HEK293 (cell line): ENCODE results near the gene SPATA2.

Experiments
- CTCF ChIA-PET: fragments of 350-600 bp; formaldehyde crosslinking; extraction: SDS; loops from one replicate; lab custom pipeline; 2021; ENCODE audit warnings: antibody characterized with exemption; lab: Yijun Ruan, JAX
- POLR2A ChIA-PET: fragments of 300-600 bp; formaldehyde crosslinking; extraction: SDS; loops from one replicate; lab custom pipeline; 2020; ENCODE audit warnings: antibody characterized with exemption, inconsistent platforms; lab: Yijun Ruan, JAX
- H3K27ac ChIP-seq: fragments of 200-500 bp; sonication (Bioruptor generic); 2 replicates; pipeline ENCODE4 v1.5.1; 2014; ENCODE audit warnings: low read depth, low read length, control low read depth, inconsistent platforms; ENCODE audit errors: extremely low read depth
- H3K36me3 ChIP-seq, 2 experiments: fragments of 200-500 bp in 1 of 2; sonication (Bioruptor generic) in 1 of 2; 1 replicate in 1 of 2; 2 replicates in 1 of 2; pipeline ENCODE4 v1.5.1; 2014 to 2017; ENCODE audit warnings: inconsistent platforms in 2 of 2, low read length in 2 of 2; ENCODE audit not compliant: control insufficient read depth in 2 of 2, insufficient read depth in 1 of 2
- H3K4me1 ChIP-seq: fragments of 200-500 bp; sonication (Bioruptor generic); 2 replicates; pipeline ENCODE4 v1.5.1; 2014; ENCODE audit warnings: mild to moderate bottlenecking, low read length, inconsistent platforms; ENCODE audit not compliant: control insufficient read depth, insufficient read depth
- H3K4me3 ChIP-seq: 2 replicates; pipeline ENCODE4 v1.5.1; 2011; ENCODE audit warnings: low read depth, mild to moderate bottlenecking, control low read depth, low read length, moderate library complexity
- H3K9me3 ChIP-seq: fragments of 200-500 bp; sonication (Bioruptor generic); 2 replicates; pipeline ENCODE4 v1.5.1; 2014; ENCODE audit warnings: low read depth, low read length, inconsistent platforms; ENCODE audit not compliant: control insufficient read depth, insufficient read depth
- ELK4 ChIP-seq: IDR thresholded peaks from 2 replicates; pipeline ENCODE4 v1.6.1; 2011; ENCODE audit warnings: mild to moderate bottlenecking, low read depth, low read length, borderline replicate concordance
- GLIS1 ChIP-seq: fragments of 450-650 bp; formaldehyde crosslinking; IDR thresholded peaks from 2 replicates; pipeline ENCODE4 v1.5.1; 2016; ENCODE audit warnings: missing biosample characterization, missing genetic modification characterization
- SALL2 ChIP-seq: fragments of 450-650 bp; formaldehyde crosslinking; IDR thresholded peaks from 2 replicates; pipeline ENCODE4 v1.5.0; 2017; ENCODE audit warnings: missing biosample characterization, mild to moderate bottlenecking, missing genetic modification characterization, borderline replicate concordance
- SETDB1 ChIP-seq: IDR thresholded peaks from one replicate; pipeline ENCODE4 v1.6.1; 2017; ENCODE audit warnings: mild to moderate bottlenecking, low read length, moderate library complexity, mixed read lengths; ENCODE audit not compliant: insufficient read length
- TSHZ1 ChIP-seq: fragments of 450-650 bp; formaldehyde crosslinking; IDR thresholded peaks from 2 replicates; pipeline ENCODE4 v1.5.1; 2016; ENCODE audit warnings: missing biosample characterization, missing genetic modification characterization, borderline replicate concordance
- ZNF18 ChIP-seq: fragments of 450-650 bp; formaldehyde crosslinking; IDR thresholded peaks from 2 replicates; pipeline ENCODE4 v1.5.1; 2016; ENCODE audit warnings: missing biosample characterization, missing genetic modification characterization
- ZNF302 ChIP-seq: fragments of 450-650 bp; formaldehyde crosslinking; IDR thresholded peaks from 2 replicates; pipeline ENCODE4 v1.5.1; 2016; ENCODE audit warnings: missing biosample characterization, missing genetic modification characterization, low read depth
- ZNF366 ChIP-seq: fragments of 450-650 bp; formaldehyde crosslinking; conservative IDR thresholded peaks from 2 replicates; pipeline ENCODE4 v1.5.1; 2016; ENCODE audit warnings: missing biosample characterization, missing genetic modification characterization
- ZNF398 ChIP-seq: fragments of 450-650 bp; formaldehyde crosslinking; IDR thresholded peaks from 2 replicates; pipeline ENCODE4 v1.5.1; 2017; ENCODE audit warnings: missing biosample characterization, missing genetic modification characterization
- ZNF423 ChIP-seq: fragments of 450-650 bp; formaldehyde crosslinking; IDR thresholded peaks from 2 replicates; pipeline ENCODE4 v1.5.1; 2016; ENCODE audit warnings: missing biosample characterization, missing genetic modification characterization
- ZNF571 ChIP-seq: fragments of 450-650 bp; formaldehyde crosslinking; IDR thresholded peaks from 2 replicates; pipeline ENCODE4 v1.5.0; 2017; ENCODE audit warnings: missing biosample characterization, missing genetic modification characterization
- ZNF664 ChIP-seq: fragments of 450-650 bp; formaldehyde crosslinking; IDR thresholded peaks from 2 replicates; pipeline ENCODE4 v1.5.1; 2016; ENCODE audit warnings: missing biosample characterization, missing genetic modification characterization
- ZNF692 ChIP-seq: fragments of 450-650 bp; formaldehyde crosslinking; IDR thresholded peaks from 2 replicates; pipeline ENCODE4 v1.5.1; 2016; ENCODE audit warnings: missing biosample characterization, missing genetic modification characterization
- ZNF76 ChIP-seq: fragments of 450-650 bp; formaldehyde crosslinking; IDR thresholded peaks from 2 replicates; pipeline ENCODE4; 2016; ENCODE audit warnings: low read depth, missing biosample characterization, missing genetic modification characterization, borderline replicate concordance
- ZNF837 ChIP-seq: fragments of 450-650 bp; formaldehyde crosslinking; IDR thresholded peaks from 2 replicates; pipeline ENCODE4 v1.5.1; 2016; ENCODE audit warnings: missing biosample characterization, missing genetic modification characterization

Gene SPATA2

GRCh38 chr20:49955167-49955566 lies 39.8 kb upstream of the SPATA2 start:
- CTCF ChIA-PET: interaction anchor here (0.7 kb wide), 1 partner anchor 10 kb away, joined by 3 read pairs; no protein-coding TSS in a partner anchor
- H3K27ac ChIP-seq: no peak overlapping the region
- H3K36me3 ChIP-seq: peaks cover 20 to 70% of the 10 kb centered on the region in 2 experiments; a peak in 2 of 3 replicates
- TF ChIP-seq ZNF366 (no peak), ZNF692 (tag by site-specific recombination) (no peak), SALL2 (tag by site-specific recombination) (no peak), ZNF571 (tag by site-specific recombination) (no peak)
- no peaks in the 10 kb centered on the region for H3K4me1 ChIP-seq
- no peak overlapping the region for H3K4me3 ChIP-seq
- no peaks in the 10 kb centered on the region for H3K9me3 ChIP-seq
- POLR2A ChIA-PET: no interaction called here

GRCh38 chr20:49951151-49951550 lies 35.8 kb upstream of the SPATA2 start:
- peaks cover 34 to 92% of the 10 kb centered on the region in 2 experiments; a peak in 2 of 3 replicates for H3K36me3 ChIP-seq
- no peak overlapping the region for H3K27ac ChIP-seq
- POLR2A ChIA-PET: interaction anchor here (0.7 to 1.7 kb wide), 3 partner anchors 9 to 243 kb away, joined by 3 read pairs; partner anchors contain the start of gene PEDS1

GRCh38 chr20:49948809-49949507 lies 33.6 kb upstream of the SPATA2 start:
- Histone ChIP-seq H3K9me3 (no peaks in the 10 kb centered on the region), H3K4me1 (no peaks in the 10 kb centered on the region), H3K4me3 (no peak overlapping the region)
- CTCF ChIA-PET: no interaction called here
- TF ChIP-seq GLIS1 (tag by site-specific recombination): peak; percentile 46; the same call in 1 of the 2 replicates
- no peak for TF ChIP-seq ZNF302 (tag by site-specific recombination)
- TF ChIP-seq, all 188 proteins: peak for 1
- peaks cover 35 to 95% of the 10 kb centered on the region in 2 experiments; a peak in 2 of 3 replicates for H3K36me3 ChIP-seq
- POLR2A ChIA-PET: no interaction called here
- no peak overlapping the region for H3K27ac ChIP-seq

More at GRCh38 chr20:49951151-49951550, 35.8 kb upstream of the SPATA2 start:
- TF ChIP-seq ZNF76 (tag by site-specific recombination): no peak
- TF ChIP-seq ZNF398 (tag by site-specific recombination): no peak
- no peak for TF ChIP-seq ELK4
- TF ChIP-seq SETDB1: no peak
- CTCF ChIA-PET: interaction anchor here (0.6 to 2.1 kb wide), 4 partner anchors 15 to 149 kb away, joined by 3 to 6 read pairs (median 4); no protein-coding TSS in a partner anchor
- no peak overlapping the region for H3K4me3 ChIP-seq
- H3K4me1 ChIP-seq: no peaks in the 10 kb centered on the region
- H3K9me3 ChIP-seq: no peaks in the 10 kb centered on the region

GRCh38 chr20:49948178-49948577 lies 32.8 kb upstream of the SPATA2 start:
- POLR2A ChIA-PET: no interaction called here
- Histone ChIP-seq H3K27ac (no peak overlapping the region), H3K4me1 (no peaks in the 10 kb centered on the region)
- no peak for TF ChIP-seq ZNF664 (tag by site-specific recombination)
- TF ChIP-seq ZNF423 (tag by site-specific recombination): no peak
- TF ChIP-seq ZNF837: no peak
- TF ChIP-seq ZNF18 (tag by site-specific recombination): no peak
- TF ChIP-seq TSHZ1 (tag by site-specific recombination): no peak
- TF ChIP-seq, all 188 proteins: peak for 0
- H3K4me3 ChIP-seq: no peak overlapping the region
- H3K36me3 ChIP-seq: peaks cover 37 to 91% of the 10 kb centered on the region in 2 experiments; a peak in 2 of 3 replicates
- CTCF ChIA-PET: interaction anchor here (1.7 kb wide), 1 partner anchor 17 kb away, joined by 11 read pairs; no protein-coding TSS in a partner anchor
- no peaks in the 10 kb centered on the region for H3K9me3 ChIP-seq
